ENCODE results near the gene CLSTN1.
"Not testable (repeated sequence)": the region's sequence is repeated elsewhere in the genome, so short reads cannot be mapped to it uniquely, and the experiment has no call there.

CLSTN1 gene

DNA sequence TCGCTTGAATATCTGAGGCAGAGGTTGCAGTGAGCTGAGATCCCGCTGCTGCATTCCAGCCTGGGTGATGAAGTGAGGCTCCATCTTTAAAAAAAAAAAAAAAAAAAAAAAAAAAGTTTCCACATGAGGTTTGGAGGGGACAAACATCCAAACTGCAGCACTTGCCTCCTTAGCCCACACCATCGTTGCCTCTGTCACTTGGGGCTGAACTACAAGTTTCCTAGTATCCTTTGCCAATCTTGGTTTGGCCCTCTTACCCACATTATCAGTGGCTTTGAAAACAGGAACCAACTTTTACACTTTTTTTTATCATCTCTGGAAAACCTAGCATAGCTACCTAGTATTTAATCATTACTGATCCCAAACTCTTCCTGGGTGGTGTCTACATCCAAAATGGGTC, 59.2 kb downstream of the CLSTN1 start:
- no peak for DNase-seq (ENCODE audit: low read depth, low spot score)
- no peak for TF ChIP-seq CTCF (IDR thresholded peaks at IDR 0.05; ENCODE audit: low read depth, low read length)
- in situ Hi-C loops (cut with HindIII; ENCODE audit: low sequenced_read_pairs), result no loop called here
- no peak overlapping the region for H3K4me3 ChIP-seq (ENCODE audit: low read depth, low read length)

DNA sequence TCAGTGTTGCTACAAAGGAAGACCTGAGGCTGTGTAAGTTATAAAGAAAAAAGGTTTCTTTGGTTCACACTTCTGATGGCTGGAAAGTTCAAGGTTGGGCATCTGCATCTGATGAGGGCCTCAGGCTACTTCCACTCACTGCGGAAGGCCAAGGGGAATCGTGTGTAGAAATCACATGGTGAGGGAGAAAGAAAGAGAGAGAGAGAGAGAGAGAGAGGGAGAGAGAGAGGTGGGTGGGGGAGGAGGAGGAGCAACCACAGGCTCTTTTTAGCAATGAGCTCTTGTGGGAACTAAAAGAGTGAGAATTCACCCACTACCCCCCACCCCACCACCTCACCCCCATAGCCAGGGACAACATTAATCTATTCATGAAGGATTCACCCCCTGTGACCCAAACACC, 59.9 kb downstream of the CLSTN1 start:
- TF ChIP-seq CTCF (IDR thresholded peaks at IDR 0.05; ENCODE audit: low read depth, low read length), result no peak
- in situ Hi-C loops (cut with HindIII; ENCODE audit: low sequenced_read_pairs), result no loop called here
- no peak overlapping the region for H3K4me3 ChIP-seq (ENCODE audit: low read depth, low read length)
- DNase-seq (ENCODE audit: low read depth, low spot score), result no peak

DNA sequence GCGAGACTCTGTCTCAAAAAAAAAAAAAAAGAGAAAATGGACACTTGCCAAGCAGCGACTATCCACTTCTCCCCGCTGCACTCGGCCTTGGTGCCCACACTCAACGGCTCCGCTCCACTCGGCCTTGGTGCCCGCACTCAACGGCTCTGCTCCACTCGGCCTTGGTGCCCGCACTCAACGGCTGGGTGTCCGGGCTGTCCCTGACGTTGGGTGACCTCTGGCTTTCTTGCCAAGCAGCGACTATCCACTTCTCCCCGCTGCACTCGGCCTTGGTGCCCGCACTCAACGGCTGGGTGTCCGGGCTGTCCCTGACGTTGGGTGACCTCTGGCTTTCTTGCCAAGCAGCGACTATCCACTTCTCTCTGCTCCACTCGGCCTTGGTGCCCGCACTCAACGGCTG, 61.3 kb downstream of the CLSTN1 start:
- in situ Hi-C loops (cut with HindIII; ENCODE audit: low sequenced_read_pairs); H3K4me3 ChIP-seq (ENCODE audit: low read depth, low read length); DNase-seq (ENCODE audit: low read depth, low spot score): not testable (repeated sequence)

DNA sequence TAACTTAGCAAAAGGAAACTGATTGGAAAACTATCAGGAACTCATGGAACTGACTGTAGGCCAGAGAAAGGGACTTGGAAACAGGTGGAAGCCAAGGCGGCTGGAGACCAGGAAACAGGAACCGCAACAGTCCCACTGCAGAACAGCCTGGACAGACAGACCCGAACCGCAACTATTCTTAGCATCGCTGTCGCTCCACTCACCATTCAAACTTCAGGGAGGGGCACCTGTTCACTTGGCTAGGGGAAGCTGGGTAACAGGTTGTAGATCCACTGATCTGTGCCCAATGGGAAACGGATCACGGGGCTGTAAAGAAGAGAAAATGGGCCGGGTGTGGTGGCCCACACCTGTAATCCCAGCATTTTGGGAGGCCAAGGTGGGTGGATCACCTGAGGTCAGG, 61.9 kb downstream of the CLSTN1 start:
- in situ Hi-C loops (cut with HindIII; ENCODE audit: low sequenced_read_pairs), result no loop called here
- H3K4me3 ChIP-seq (ENCODE audit: low read depth, low read length), result no peak overlapping the region
- DNase-seq (ENCODE audit: low read depth, low spot score), result no peak
- no peak for TF ChIP-seq CTCF (IDR thresholded peaks at IDR 0.05; ENCODE audit: low read depth, low read length)

DNA sequence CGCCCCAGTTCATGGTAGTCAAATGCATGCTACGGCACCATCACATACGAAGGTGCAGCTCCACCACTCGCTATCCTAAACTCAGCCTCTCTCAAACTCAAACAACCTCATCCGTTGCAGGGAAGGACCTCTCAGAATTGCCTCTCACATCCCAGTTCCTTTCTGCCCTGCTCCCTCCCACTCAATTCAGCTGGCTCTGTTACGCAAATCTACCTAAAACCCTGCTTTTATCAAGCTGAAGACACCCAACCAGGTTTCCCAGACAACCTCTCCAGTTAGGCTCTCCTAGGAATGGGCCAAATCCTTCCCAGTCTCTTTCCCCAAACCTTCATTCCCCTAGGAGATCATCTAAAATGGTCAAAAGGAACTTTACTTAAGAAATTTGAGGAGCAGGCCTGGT, 62.9 kb downstream of the CLSTN1 start:
- H3K4me3 ChIP-seq (ENCODE audit: low read depth, low read length), result no peak overlapping the region
- in situ Hi-C loops (cut with HindIII; ENCODE audit: low sequenced_read_pairs), result no loop called here
- DNase-seq (ENCODE audit: low read depth, low spot score), result no peak
- no peak for TF ChIP-seq CTCF (IDR thresholded peaks at IDR 0.05; ENCODE audit: low read depth, low read length)

GRCh38 chr1:9759939-9760338, 63.8 kb downstream of the CLSTN1 start:
- TF ChIP-seq CTCF (IDR thresholded peaks at IDR 0.05; ENCODE audit: low read depth, low read length), result no peak
- in situ Hi-C loops (cut with HindIII; ENCODE audit: low sequenced_read_pairs), result no loop called here
- DNase-seq (ENCODE audit: low read depth, low spot score), result no peak
- no peak overlapping the region for H3K4me3 ChIP-seq (ENCODE audit: low read depth, low read length)

DNA sequence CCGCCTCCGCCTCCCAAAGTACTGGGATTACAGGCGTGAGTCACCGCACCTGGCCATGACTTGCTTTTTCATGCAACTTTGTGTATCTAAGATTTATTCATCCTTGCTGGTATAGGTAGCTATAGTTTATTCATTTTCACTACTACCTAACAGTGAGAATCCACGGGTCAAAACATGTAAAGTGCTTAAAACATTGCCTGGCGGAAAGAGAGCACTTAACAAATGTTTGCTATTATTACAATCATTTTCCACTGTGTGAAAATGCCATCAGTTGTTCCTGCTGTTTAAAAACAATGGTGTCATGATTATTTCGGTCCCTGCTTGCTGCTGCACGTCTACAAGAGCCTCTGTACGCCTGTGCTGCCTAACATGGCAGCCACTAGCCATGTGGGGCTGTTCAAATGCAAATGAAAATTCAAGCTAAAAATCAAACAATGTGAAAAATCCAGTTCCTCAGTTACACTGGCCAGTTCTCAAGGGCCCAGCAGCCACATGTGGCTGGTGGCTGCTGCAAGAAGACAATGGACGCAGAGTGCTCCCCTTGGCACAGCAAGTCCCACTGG, 65.1 kb downstream of the CLSTN1 start:
- no peak for TF ChIP-seq CTCF (IDR thresholded peaks at IDR 0.05; ENCODE audit: low read depth, low read length)
- no peak for DNase-seq (ENCODE audit: low read depth, low spot score)
- H3K4me3 ChIP-seq (ENCODE audit: low read depth, low read length), result no peak overlapping the region
- in situ Hi-C loops (cut with HindIII; ENCODE audit: low sequenced_read_pairs), result no loop called here
